ENCODE data around the gene FBXO45. TPM values are rescaled to one million over a fixed set of nuclear protein-coding genes. Genes with fewer than 3 reads are reported as not detected.
"Not testable (repeated sequence)": the region's sequence is repeated elsewhere in the genome, so short reads cannot be mapped to it uniquely, and the experiment has no call there.

The FBXO45 gene
- total and polyA plus RNA-seq, 9 of the 15 experiments (the other 6 are each of a cell fraction or from before 2014, with no cell fraction given), result 15.2 to 52.8 (median 37.0) TPM

DNA sequence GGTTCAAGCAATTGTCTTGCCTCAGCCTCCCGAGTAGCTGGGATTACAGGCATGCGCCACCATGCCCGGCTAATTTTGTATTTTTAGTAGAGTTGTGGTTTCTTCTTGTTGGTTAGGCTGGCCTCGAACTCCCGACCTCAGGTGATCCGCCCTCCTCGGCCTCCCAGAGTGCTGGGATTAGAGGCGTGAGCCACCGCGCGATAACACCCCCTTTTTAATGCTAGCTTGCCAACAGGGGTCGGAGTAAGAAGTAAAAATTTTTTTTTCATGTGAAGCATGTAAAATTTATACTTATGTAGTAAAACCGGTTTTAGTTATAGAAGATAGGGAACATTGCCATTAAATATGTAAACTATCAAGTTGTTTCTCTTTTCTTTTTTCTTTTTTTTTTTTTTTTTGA, 1.9 kb downstream of the FBXO45 start:
- peaks cover 27 to 32% of the 10 kb centered on the region in 2 experiments for H3K4me1 ChIP-seq (replicated peaks in 1 of 2; ENCODE audit: control insufficient read depth in 2 of 2, insufficient read depth in 2 of 2, low read length in 2 of 2)
- H3K27me3 ChIP-seq (ENCODE audit: control insufficient read depth in 2 of 2, insufficient read depth in 2 of 2, low read length in 2 of 2); H3K9me3 ChIP-seq (replicated peaks; ENCODE audit: control insufficient read depth, insufficient read depth, low read depth, low read length); H2AFZ ChIP-seq (ENCODE audit: low read depth, low read length); ATAC-seq; in situ Hi-C loops (cut with MboI); FAIRE-seq; intact Hi-C loops (cut with micrococcal nuclease); CTCF ChIA-PET (ENCODE audit: low intra/inter-chr PET ratio); H3K9me1 ChIP-seq (ENCODE audit: control insufficient read depth, insufficient read depth, low read length); BruUV-seq (replicated peaks): not testable (repeated sequence)
- H3K9ac ChIP-seq (ENCODE audit: insufficient read depth in 1 of 2, low read depth in 2 of 2, low read length in 2 of 2), result peak overlapping the region; percentile 73 to 94; a peak in 3 of 4 replicates
- peak in 1 of 4 experiments; percentile 47 for DNase-seq (ENCODE audit: extremely low read depth in 1 of 4, low spot score in 3 of 4)
- peaks cover 84% of the 10 kb centered on the region for H3K79me2 ChIP-seq (ENCODE audit: control insufficient read depth, insufficient read depth, low read length)
- H4K20me1 ChIP-seq (replicated peaks; ENCODE audit: control insufficient read depth, insufficient read depth, low read length), result peaks cover 21% of the 10 kb centered on the region
- H3K36me3 ChIP-seq (ENCODE audit: control insufficient read depth, insufficient read depth, low read length), result peaks cover 47% of the 10 kb centered on the region
- TF ChIP-seq, protein P1, sequence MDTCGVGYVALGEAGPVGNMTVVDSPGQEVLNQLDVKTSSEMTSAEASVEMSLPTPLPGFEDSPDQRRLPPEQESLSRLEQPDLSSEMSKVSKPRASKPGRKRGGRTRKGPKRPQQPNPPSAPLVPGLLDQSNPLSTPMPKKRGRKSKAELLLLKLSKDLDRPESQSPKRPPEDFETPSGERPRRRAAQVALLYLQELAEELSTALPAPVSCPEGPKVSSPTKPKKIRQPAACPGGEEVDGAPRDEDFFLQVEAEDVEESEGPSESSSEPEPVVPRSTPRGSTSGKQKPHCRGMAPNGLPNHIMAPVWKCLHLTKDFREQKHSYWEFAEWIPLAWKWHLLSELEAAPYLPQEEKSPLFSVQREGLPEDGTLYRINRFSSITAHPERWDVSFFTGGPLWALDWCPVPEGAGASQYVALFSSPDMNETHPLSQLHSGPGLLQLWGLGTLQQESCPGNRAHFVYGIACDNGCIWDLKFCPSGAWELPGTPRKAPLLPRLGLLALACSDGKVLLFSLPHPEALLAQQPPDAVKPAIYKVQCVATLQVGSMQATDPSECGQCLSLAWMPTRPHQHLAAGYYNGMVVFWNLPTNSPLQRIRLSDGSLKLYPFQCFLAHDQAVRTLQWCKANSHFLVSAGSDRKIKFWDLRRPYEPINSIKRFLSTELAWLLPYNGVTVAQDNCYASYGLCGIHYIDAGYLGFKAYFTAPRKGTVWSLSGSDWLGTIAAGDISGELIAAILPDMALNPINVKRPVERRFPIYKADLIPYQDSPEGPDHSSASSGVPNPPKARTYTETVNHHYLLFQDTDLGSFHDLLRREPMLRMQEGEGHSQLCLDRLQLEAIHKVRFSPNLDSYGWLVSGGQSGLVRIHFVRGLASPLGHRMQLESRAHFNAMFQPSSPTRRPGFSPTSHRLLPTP (IDR thresholded peaks at IDR 0.05; ENCODE audit: borderline replicate concordance, extremely low read depth, insufficient read length), result peak; percentile 23
- TF ChIP-seq ADNP (tag; IDR thresholded peaks at IDR 0.05) (peak; percentile 83), POLR3A (IDR thresholded peaks at IDR 0.05; ENCODE audit: borderline replicate concordance, extremely low read depth, insufficient read depth, insufficient read length) (peak; percentile 31), POLR2H (tag; IDR thresholded peaks at IDR 0.05; ENCODE audit: low read depth) (0 out of 2 replicates have a peak, but pooled peaks have one; percentile 10), ZNF384 (IDR thresholded peaks at IDR 0.05; ENCODE audit: low read depth, low read length) (peak; percentile 22; the same call in 1 of the 2 replicates), MTA1 (IDR thresholded peaks at IDR 0.05; ENCODE audit: borderline replicate concordance) (0 out of 2 replicates have a peak, but pooled peaks have one; percentile 8), TBP (optimal IDR thresholded peaks at IDR 0.05; ENCODE audit: low read depth, low read length) (peak; percentile 74), CXXC5 (CRISPR knock-in tag; IDR thresholded peaks at IDR 0.05) (0 out of 2 replicates have a peak, but pooled peaks have one; percentile 15)
- H3K4me3 ChIP-seq, result peak overlapping the region; percentile 87; the same call in 1 of the 2 replicates
- peak overlapping the region; percentile 92; the same call in 1 of the 3 replicates for H3K27ac ChIP-seq (ENCODE audit: extremely low read depth, low read depth, low read length)
- POLR2A ChIA-PET, result interaction anchor here (1.6 to 1.7 kb wide), 2 partner anchors 9 to 19 kb away, joined by 3 to 5 read pairs; no protein-coding TSS in a partner anchor
- peak overlapping the region; percentile 95 for H3K4me2 ChIP-seq (ENCODE audit: insufficient read depth, low read length)
- 8% methylated on average over 13 of the region's 13 CpGs for WGBS (ENCODE audit: insufficient coverage, low coverage, missing lambda C conversion rate)
